ENCODE measurements around the gene SLC25A47.

DNA sequence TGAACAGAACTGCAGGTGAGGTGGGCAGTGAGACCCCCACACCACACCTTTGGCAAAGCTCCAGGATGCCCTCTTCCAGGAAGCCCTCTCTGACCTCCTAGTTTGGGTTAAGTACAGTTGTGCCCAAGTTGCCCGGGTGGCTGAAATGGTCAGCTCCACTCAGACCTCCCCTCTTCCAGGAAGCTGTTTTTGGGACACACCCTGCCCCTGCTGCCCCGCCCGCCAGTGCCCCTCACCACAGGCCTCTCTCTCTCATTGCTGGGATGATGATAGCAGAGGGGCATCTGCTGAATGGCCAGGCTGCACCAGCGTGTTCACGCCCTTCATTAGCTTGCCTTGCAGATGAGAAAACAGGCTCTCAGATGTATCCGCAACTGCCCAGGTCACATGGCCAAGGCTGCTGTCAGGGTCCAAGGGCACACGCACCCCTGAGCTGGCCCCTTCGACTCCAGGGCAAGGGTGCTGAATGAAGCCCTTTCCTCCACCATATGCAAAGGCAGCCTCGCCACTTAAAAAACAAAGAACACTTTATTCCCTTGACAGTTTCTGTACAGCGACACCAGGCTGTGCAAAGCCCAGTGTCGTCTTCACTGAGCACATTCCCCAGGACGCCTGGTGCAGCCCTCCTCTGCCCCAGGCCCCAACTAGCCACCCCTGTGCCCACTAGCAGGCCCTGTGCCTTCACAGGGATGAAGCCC is 32.4 kb upstream of the SLC25A47 start:
- TF ChIP-seq, protein P1, sequence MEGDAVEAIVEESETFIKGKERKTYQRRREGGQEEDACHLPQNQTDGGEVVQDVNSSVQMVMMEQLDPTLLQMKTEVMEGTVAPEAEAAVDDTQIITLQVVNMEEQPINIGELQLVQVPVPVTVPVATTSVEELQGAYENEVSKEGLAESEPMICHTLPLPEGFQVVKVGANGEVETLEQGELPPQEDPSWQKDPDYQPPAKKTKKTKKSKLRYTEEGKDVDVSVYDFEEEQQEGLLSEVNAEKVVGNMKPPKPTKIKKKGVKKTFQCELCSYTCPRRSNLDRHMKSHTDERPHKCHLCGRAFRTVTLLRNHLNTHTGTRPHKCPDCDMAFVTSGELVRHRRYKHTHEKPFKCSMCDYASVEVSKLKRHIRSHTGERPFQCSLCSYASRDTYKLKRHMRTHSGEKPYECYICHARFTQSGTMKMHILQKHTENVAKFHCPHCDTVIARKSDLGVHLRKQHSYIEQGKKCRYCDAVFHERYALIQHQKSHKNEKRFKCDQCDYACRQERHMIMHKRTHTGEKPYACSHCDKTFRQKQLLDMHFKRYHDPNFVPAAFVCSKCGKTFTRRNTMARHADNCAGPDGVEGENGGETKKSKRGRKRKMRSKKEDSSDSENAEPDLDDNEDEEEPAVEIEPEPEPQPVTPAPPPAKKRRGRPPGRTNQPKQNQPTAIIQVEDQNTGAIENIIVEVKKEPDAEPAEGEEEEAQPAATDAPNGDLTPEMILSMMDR (conservative IDR thresholded peaks at IDR 0.05; ENCODE audit: low read length), result no peak
- no peak for TF ChIP-seq EZH2phosphoT487 (IDR thresholded peaks at IDR 0.05; ENCODE audit: borderline replicate concordance)
